GM18526 (cell line): Measurements from ENCODE around the gene CHRM5.

Source experiments
- POLR2A ChIP-seq: IDR thresholded peaks from 3 replicates; pipeline ENCODE4 v1.6.1; 2011; ENCODE audit not compliant: insufficient read length; ENCODE audit errors: extremely low read depth

Gene CHRM5, protein sequence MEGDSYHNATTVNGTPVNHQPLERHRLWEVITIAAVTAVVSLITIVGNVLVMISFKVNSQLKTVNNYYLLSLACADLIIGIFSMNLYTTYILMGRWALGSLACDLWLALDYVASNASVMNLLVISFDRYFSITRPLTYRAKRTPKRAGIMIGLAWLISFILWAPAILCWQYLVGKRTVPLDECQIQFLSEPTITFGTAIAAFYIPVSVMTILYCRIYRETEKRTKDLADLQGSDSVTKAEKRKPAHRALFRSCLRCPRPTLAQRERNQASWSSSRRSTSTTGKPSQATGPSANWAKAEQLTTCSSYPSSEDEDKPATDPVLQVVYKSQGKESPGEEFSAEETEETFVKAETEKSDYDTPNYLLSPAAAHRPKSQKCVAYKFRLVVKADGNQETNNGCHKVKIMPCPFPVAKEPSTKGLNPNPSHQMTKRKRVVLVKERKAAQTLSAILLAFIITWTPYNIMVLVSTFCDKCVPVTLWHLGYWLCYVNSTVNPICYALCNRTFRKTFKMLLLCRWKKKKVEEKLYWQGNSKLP

DNA sequence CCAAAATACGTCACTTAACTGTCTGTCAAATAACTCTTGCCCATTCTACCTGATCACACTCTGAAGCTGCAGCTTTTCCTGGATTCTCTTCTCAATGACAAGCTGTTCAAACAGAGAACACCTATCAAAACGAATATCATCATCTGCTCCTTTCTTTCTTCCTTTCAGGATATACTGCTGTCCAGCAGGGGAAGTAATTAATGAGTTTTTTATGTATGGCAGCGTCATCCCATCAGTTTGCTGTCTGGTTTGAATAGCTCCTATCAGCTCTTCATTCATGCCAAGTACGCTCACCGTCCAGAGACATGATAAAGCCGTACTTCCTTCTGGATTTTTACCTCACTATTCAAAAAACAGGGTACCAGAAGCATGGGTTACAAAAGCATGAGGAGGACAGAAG lies at the start of gene CHRM5:
Gene CHRM5 (plus strand): TSS at position 274 of the 400 bp plus-strand sequence. CDS start 94,221 bp downstream, outside the sequence.
- TF ChIP-seq POLR2A = no peak

DNA sequence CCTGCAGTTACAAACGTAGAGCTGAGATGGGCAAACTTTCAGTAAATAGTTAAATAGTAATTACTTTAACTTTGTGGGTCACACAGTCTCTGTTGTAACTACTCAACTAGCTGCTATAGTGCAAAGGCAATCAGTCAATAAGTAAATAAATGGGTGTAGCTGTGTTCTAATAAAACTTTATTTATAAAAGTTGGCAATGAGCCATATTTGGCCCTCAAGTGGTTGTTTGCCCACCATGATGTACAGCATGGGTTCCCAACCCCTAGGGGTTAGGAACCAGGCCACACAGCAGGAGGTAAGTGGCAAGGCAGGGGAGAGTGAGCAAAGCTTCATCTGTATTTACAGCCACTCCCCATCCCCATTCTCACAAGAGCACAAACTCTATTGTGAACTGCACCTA lies 44.9 kb upstream of the CHRM5 start:
- TF ChIP-seq POLR2A = no peak

DNA sequence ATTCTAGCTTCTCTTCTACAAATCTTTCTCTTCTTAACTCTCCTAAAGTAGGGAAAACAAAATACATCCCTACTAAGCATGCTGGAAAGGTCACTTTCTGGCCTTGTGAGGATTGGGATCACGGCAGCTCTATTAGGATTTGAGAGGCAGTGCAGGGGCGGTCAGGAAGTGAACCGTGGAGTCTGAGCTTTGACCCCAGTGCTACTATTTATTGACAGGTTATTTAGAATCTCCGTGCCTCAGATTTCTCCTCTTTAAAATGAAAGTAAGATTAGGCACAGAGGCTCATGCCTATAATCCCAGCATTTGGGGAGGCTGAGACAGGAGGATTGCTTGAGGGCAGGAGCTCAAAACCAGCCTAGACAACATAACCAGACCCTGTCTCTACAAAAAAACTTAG lies 42.0 kb upstream of the CHRM5 start:
- no peak for TF ChIP-seq POLR2A

DNA sequence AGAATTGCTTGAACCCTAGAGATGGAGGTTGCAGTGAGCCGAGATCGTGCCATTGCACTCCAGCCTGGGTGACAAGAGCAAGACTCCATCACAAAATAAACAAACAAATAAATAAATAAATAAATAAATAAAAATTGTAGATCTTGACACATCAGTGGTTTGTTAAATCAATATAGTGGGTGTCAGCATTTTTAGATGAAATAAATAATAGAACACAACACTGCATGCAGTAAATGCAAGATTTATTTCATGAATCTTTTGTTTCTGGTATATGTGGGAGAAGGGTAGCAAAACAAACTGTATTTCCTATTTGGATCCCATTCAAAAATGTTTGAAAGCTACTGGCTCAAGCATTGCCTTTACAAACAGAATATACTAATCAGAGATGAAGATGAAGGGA lies 35.6 kb upstream of the CHRM5 start:
- no peak for TF ChIP-seq POLR2A

DNA sequence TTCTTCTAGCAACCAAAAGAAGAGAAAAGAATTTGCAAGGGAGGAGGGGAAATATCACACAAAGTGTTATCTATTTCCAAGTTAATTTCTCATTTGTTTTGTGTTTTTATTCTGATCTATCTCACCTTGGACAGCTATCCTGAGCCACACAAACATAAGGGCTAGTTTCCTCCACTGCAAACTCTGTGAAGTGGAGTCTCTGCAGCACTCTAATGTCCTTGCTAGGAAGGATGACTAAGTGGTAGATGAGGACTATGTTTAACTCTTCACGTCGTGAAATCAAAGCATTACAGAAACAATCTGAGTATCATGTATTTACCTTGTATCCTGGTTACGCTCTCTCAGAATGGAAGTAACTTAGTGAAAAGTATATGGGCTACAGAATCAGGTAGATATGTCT lies 33.9 kb upstream of the CHRM5 start:
- no peak for TF ChIP-seq POLR2A

DNA sequence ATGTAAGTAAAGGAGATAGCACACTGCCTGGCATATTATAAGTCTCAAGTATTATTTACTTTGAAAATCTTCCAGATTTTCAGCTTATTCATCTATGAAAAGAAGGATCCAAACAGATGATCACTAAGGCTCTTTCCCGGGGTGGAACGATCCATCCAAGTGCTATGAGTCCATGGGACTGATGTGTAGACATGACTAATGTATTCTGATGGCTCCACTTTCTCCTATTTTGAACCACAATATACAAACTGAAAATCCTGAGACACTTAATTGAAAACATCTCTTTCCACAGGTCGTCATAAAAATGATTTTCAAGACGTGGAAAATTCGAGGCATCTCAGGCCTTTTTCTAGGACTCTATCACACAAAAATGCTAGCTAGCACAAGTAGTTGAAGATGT lies 33.4 kb upstream of the CHRM5 start:
- no peak for TF ChIP-seq POLR2A

DNA sequence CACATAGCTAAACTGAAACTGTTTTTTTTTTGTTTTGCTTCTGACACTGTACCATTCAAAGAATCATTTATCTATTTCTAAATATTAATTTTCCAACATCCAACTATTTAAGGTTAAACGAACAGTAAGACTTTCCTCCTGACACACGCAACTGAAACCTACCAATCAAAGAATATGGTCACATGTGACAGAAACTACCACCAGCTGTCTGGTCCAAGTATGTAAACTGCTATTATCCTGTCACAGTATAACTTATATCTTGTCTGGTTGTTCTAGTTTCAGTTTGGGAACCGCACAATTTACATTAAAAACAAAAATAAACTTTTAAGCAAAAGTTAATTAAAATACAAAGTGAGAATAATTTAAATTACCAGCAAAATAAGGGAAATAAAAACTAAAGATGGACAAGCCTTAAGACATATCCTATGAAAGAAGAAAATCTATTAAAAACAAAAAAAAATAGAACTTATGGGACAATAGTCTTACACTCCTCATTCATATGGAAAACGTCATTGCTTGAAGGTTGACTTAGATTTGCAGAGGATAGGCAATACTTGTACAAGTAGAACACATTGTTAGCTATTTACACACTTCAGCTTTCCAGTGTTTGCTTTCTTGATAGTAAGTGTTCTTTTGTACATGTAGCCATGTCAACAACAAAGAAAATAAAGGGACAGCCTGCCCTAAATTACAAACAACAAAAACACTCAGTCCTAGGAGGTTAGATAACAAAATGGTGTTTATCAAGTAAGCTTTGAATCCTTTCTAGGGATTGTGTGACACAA lies 26.8 kb upstream of the CHRM5 start:
- TF ChIP-seq POLR2A = no peak

DNA sequence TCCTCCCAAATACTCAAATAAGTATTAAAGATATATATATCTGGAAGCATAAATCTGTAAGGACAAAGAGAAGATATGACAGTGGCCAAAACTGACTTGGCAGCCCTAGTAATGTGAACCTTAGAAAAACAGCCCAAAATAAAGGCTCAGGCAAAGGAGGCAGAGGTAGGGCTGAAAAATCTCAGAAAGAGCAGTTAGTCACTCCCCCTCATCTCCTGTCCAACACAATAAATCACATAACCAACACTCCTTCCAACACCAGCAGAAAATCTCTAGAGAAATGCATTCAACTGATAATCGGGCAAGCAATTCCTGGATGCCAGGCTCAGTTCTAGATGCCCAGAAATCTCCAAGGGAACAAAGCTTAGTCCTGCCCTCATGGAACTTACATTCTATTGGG lies 22.1 kb upstream of the CHRM5 start:
- no peak for TF ChIP-seq POLR2A

DNA sequence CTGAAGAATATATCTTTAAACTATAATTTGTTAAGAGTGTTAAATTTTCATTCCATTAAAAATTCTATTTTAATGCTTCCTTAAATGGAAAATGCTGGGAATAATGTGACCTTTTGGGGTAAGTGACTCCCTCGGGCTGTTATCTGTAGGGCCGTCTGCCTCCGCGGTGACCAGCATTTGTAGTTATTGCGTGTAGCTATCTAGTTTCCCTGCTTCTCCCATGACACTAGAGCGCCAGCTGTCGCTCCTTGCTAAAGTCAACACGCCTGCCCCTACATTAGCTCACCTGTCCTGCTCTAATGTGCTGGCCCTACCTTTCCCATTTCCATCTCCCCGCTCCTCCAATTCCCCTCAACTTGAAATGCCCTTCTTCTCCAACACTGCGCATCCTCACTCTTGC lies 12.4 kb upstream of the CHRM5 start:
- no peak for TF ChIP-seq POLR2A

DNA sequence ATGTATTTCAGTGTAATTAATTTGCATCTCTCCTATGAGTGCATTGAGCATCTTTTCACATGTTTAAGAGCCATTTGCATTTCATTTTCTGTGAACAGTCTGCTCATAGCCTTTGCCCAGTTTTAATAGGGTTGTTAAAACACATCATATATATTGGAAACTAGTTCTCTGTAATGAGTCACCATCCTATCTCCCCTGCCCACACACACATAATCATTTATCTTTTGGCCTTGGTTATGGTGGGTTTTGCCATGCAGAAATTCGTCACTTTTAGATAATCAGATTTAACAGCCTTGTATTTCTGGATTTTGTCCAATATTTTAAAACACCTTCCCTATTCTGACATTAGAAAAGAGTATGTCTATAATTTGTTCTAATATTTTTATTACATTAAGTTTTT lies 11.9 kb upstream of the CHRM5 start:
- no peak for TF ChIP-seq POLR2A

DNA sequence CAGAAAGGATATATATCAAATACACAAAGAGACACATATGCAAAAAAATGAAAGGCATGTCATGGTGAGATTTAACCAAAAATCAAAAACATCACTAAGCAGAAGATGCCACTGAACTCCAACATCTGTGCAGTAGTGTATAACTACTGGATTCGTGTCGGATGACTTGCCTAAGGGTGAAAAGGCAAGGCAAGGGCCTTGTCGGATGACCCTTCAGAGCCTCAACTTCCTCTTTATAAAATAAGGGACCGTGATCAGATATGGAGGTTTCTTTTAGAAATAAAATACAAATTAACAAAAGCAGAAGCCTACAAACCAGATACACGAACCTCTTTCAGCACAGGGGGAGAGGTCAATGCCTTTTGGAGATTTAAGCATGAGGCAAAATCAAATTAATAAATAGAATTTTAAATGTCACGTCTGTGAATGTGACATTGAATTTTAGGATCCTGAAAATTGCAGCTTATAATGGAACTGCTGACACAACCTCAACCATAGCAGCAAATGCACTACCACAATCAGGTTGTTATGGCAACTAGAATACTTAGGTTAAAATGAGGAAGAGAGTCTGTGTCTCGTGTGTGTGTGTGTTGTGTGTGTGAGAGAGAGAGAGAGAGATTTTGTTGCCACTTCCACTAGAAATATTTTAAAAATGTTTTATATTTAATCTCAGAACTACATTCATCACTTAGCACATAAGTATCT lies 8.3 kb upstream of the CHRM5 start:
- TF ChIP-seq POLR2A = no peak

DNA sequence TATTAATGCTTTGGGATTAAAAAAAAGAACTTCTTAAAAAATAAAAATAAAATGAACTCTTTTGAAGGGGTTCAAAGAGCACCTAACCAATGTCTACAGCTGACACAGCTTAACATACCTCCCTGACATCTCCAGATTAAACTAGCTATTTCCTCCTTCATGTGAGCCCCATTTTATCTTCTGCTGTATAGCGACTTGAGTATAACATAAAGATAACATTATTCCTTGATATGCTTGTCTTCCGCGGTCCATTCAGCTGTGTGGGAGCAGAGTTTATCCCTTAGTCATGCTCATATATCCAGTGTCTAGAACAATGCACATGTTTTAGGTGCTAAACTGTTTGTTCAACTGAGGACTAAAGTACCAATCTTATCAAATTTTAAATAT lies 7.8 kb upstream of the CHRM5 start:
- no peak for TF ChIP-seq POLR2A

DNA sequence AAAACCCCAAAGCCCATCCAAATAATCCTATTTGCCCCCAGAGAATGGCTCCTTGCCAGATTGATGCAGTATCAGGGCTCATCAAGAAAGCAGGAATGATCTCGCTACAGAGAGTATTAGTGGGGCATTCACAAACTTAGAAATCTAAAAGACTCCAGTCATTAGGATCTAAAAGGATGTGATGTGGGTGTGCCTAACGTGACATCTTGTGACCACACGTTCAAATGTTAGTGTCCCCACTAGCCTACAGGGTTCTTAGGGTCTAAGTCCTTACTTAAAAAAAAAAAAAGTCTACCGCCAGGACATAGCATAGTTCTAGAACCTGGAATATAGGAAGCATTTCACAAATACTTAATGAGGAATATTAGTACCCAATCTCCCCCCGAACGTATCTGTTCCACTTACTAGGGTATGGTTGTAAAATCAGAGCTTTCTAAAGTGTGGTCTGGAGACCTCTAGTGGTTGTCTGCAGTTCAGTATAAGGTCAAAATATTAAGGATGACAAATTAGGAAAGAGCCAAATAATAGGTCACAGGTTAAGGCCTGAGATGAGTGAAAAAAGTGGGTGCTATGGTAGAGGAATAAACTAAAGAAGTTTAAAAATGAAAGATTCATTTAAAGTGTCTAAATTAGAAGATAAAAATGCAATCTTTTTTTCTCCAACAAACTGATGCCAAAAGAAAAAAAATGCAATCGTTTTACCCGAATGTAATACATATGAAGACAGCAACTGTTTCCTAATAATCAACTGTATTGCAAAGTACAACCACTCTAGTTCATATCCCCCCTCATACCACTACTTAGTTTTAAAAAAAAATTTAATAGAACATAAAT lies 4.2 kb upstream of the CHRM5 start:
- TF ChIP-seq POLR2A = no peak

DNA sequence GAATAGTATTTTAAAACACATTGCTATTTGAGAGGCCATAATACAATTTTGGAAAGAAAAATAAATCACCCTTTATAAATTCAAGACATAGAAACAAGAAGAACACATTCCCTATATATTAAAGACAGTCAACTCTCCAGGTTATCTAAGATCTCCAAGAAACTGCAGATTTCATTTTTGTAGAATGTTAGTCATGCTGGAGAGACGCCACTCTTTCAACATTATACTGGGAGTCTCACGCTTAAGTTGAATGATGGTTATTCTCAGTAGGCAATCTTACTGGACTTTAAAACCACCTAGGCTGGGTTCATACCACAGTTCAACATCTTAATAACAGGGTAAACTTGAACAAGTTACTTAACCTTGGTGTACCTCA lies 3.6 kb upstream of the CHRM5 start:
- TF ChIP-seq POLR2A = no peak

DNA sequence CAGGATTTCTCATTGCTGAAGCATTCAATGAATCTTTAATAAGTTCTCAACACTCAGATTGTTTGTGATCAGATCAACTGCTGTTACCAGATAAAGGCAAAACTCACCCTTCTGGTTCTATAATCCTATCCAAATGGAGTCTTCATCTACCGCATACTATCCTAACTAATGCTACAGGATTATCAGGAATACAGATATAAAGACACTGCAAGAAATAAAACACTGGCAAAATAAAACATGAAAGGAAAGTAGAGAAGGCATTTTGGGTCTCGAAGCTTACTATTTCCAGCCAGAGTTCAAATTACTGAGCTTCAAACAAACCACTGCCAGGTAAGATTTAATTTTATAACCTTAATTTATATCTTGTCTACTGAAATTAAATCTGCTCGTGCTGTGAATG lies 524 bp downstream of the CHRM5 start:
- no peak for TF ChIP-seq POLR2A
